HG03354 (cell line): ENCODE data around the gene CMBL.
"Not testable (repeated sequence)": the region's sequence is repeated elsewhere in the genome, so short reads cannot be mapped to it uniquely, and the experiment has no call there.

ENCODE experiments used
- ATAC-seq: cut with Tn5 transposase; IDR thresholded peaks from one replicate; pipeline ENCODE4 v1.9.1; 2021; ENCODE audit warnings: mild to moderate bottlenecking; ENCODE audit not compliant: unreplicated experiment, poor library complexity, severe bottlenecking

CMBL gene

GRCh38 chr5:10289353-10289752, 18.3 kb downstream of the CMBL start:
- no peak for ATAC-seq

GRCh38 chr5:10288592-10289219, 19.0 kb downstream of the CMBL start:
- peak; percentile 55 for ATAC-seq

- ATAC-seq = no peak
These were observed 20.9 kb downstream of the CMBL start for GRCh38 chr5:10286862-10287227.

- no peak for ATAC-seq
These were observed 21.4 kb downstream of the CMBL start for GRCh38 chr5:10286162-10286861.

- not testable (repeated sequence) for ATAC-seq
These were observed 22.3 kb downstream of the CMBL start for GRCh38 chr5:10285362-10285761.

GRCh38 chr5:10283927-10284635, 23.6 kb downstream of the CMBL start:
- ATAC-seq = peak; percentile 94

- ATAC-seq = no peak
These were observed 27.6 kb downstream of the CMBL start for GRCh38 chr5:10279925-10280720.

- no peak for ATAC-seq
These were observed 28.4 kb downstream of the CMBL start for GRCh38 chr5:10279328-10279727.

- no peak for ATAC-seq
These were observed 28.9 kb downstream of the CMBL start for GRCh38 chr5:10278658-10279279.

- ATAC-seq = no peak
These were observed 29.7 kb downstream of the CMBL start for GRCh38 chr5:10277773-10278630.

GRCh38 chr5:10276691-10277090, 31.0 kb downstream of the CMBL start:
- no peak for ATAC-seq

- no peak for ATAC-seq
These were observed 31.7 kb downstream of the CMBL start for GRCh38 chr5:10275991-10276390.

GRCh38 chr5:10275460-10275859, 32.2 kb downstream of the CMBL start:
- no peak for ATAC-seq

- ATAC-seq = not testable (repeated sequence)
These were observed 34.9 kb downstream of the CMBL start for GRCh38 chr5:10272875-10273209.

- ATAC-seq = no peak
These were observed 35.4 kb downstream of the CMBL start for GRCh38 chr5:10272053-10272874.

- no peak for ATAC-seq
These were observed 39.6 kb downstream of the CMBL start for GRCh38 chr5:10268100-10268499.

- no peak for ATAC-seq
These were observed 40.9 kb downstream of the CMBL start for GRCh38 chr5:10266839-10267238.

- no peak for ATAC-seq
These were observed 41.6 kb downstream of the CMBL start for GRCh38 chr5:10266137-10266536.
